IgD-negative memory B cell (primary cell): ENCODE data around the gene AKAP9. TPM values are rescaled to one million over a fixed set of nuclear protein-coding genes. Genes with fewer than 3 reads are reported as not detected.
A peak's percentile ranks its signal among the peaks of the same experiment; 100 is the strongest.
"Not testable (repeated sequence)": the region's sequence is repeated elsewhere in the genome, so short reads cannot be mapped to it uniquely, and the experiment has no call there.

ENCODE experiments used
- H3K27ac Mint-ChIP-seq, 3 donors: one replicate each; pipeline ENCODE4 v1.8.0; 2020 to 2022; ENCODE audit warnings: mild to moderate bottlenecking in 3 of 3, mixed read lengths in 3 of 3, moderate library complexity in 1 of 3
- H3K27me3 Mint-ChIP-seq: one replicate; pipeline ENCODE4 v1.8.0; 2021; ENCODE audit warnings: mixed read lengths
- H3K36me3 Mint-ChIP-seq: one replicate; pipeline ENCODE4 v1.8.0; 2020; ENCODE audit warnings: mild to moderate bottlenecking, mixed read lengths
- H3K4me1 Mint-ChIP-seq, 3 donors: one replicate each; pipeline ENCODE4 v1.8.0; 2020 to 2022; ENCODE audit warnings: mixed read lengths in 3 of 3, mild to moderate bottlenecking in 1 of 3
- H3K4me3 Mint-ChIP-seq, 4 donors: one replicate each; pipeline ENCODE4 v1.8.0; 2020 to 2022; ENCODE audit warnings: mild to moderate bottlenecking in 4 of 4, mixed read lengths in 4 of 4, moderate library complexity in 3 of 4
- H3K9me3 Mint-ChIP-seq, 3 donors: one replicate each; pipeline ENCODE4 v1.8.0; 2020 to 2021; ENCODE audit warnings: mixed read lengths in 3 of 3, mild to moderate bottlenecking in 1 of 3
- polyA plus RNA-seq: library from polyadenylated mRNA; unstranded; fragments of 300-500 nt; fragmentation: Illumina TruSeq; gene quantifications from one replicate; pipeline ENCODE4 v1.2.3, GENCODE V29; 2021

The AKAP9 gene
- polyA plus RNA-seq, 1 donor from 2014 or later, result 36.2 TPM

DNA sequence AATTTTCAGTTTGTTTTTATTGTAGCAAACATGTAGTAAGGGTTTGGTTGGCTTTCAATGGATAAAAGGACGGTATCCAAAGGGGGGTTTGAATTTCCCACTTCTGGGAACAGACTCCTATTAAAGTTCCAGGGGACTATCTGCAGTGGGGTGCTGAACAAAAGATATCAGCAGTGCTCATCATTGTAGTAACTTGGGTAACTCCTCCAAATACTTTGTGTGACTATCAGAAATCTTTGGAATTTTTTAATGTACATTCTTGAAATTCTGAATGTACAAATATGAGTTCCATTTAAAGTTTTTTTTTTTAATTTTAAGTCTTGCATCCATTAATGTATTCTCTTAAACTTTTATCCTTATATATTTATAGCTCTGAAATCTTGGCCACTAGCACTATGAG is 151.5 kb downstream of the AKAP9 start:
- H3K4me1 Mint-ChIP-seq, result no peaks in the 10 kb centered on the region
- no peak overlapping the region for H3K27ac Mint-ChIP-seq
- peaks cover 8% of the 10 kb centered on the region for H3K36me3 Mint-ChIP-seq
- H3K9me3 Mint-ChIP-seq, result no peaks in the 10 kb centered on the region
- no peaks in the 10 kb centered on the region for H3K27me3 Mint-ChIP-seq
- H3K4me3 Mint-ChIP-seq, result no peak overlapping the region

DNA sequence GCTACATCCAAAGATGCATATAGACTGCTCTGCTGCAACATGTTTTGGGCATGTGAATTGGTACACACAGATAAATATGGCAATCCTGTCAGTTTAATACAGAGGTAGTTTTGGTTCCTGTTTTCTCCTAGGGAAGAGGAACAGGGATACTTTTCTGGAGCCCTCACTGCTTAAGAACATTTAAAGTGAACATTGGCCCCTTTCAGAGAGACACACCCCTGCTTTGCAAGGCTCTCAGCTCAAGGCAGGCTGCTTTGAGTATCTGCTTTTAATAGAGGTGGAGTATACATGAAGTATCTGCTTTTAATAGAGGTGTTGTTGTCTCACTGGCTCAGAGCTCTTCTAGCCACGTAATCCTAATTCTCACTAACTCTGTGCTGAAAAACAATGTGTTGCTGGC is 154.7 kb downstream of the AKAP9 start:
- Mint-ChIP-seq H3K27ac (no peak overlapping the region), H3K4me1 (no peaks in the 10 kb centered on the region), H3K4me3 (no peak overlapping the region), H3K36me3 (peaks cover 10% of the 10 kb centered on the region), H3K27me3 (no peaks in the 10 kb centered on the region), H3K9me3 (no peaks in the 10 kb centered on the region)

DNA sequence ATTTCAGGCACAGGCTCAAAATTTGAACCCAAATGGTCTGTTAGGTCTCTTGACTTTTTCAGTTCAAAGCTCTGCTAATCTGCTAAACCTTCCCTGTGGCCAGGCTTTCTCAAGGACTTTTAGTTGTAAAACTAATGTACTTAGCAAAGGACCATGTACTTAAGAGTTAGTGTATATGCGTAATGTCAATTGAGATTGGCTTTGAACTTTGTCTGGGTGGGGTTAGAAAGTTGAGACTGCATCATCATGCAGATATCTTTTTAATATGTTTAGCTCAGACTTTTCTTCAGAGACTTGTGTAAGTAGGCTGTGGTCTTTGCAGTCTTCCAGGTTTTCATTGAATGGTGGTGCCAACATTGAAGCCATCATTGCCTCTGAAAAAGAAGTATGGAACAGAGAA is 159.9 kb downstream of the AKAP9 start:
- Mint-ChIP-seq H3K9me3 (no peaks in the 10 kb centered on the region), H3K27me3 (no peaks in the 10 kb centered on the region), H3K4me3 (no peak overlapping the region), H3K36me3 (peaks cover 12% of the 10 kb centered on the region), H3K27ac (no peak overlapping the region), H3K4me1 (no peaks in the 10 kb centered on the region)

DNA sequence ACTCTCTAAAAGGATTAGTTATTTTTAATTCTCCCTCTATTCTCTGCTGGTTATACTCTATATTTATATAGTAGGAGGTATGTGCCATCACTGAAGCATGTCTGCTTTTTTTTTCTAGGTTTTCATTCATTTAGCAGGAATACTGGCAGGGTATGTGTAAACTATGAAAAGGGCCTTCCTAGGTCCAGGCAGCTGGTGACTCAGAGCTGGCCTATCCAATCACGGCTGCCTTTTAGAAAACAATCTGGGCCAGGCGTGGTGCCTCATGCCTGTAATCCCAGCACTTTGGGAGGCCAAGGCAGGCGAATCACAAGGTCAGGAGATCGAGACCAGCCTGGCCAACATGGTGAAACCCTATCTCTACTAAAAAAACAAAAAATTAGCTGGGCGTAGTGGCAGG is 162.2 kb downstream of the AKAP9 start:
- not testable (repeated sequence) for H3K27me3 Mint-ChIP-seq, H3K9me3 Mint-ChIP-seq, H3K36me3 Mint-ChIP-seq, H3K4me3 Mint-ChIP-seq, H3K4me1 Mint-ChIP-seq
- H3K27ac Mint-ChIP-seq, result peak overlapping the region in 1 of 3 donors; percentile 57

DNA sequence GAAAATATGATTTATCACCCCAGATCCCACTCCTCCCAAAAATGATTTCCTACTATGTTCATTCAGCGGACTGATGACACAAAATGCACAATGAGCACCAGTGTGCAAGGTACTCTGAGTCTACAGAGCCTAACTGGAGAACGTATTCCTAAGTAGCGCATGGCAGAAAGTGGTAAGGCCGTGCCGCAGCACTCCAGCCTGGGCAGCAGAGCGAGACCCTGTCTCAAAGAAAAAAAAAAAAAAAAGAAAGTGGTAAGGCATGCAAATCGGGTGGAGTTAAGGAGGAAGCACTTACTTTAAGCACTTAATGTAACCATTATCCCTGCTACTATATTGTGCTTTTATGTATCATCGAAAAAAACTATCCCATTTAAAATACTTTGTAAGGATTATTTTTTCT is 168.2 kb downstream of the AKAP9 start:
- Mint-ChIP-seq H3K4me3 (peak overlapping the region in 1 of 4 donors; percentile 83), H3K27ac (no peak overlapping the region), H3K4me1 (peaks cover 8 to 9% (median 9%) of the 10 kb centered on the region in 3 donors), H3K9me3 (no peaks in the 10 kb centered on the region), H3K36me3 (peaks cover 6% of the 10 kb centered on the region), H3K27me3 (no peaks in the 10 kb centered on the region)

DNA sequence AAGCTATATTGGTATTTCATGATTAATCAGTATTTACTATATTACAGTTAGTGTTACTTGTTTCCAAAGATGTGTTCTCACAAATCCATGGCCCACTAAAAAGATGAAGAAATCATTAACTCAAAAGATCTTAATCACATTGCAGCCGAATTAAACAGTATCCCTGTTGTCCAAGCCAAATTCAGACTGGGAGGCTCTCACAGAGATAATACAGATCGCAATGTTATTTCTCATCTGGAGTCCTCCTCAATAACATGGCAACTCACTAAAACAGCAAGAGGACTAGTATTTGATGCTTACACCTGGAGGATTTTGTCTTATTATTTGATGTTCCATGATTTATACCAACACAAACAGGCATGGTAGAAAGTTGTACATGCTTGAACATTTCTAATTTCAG is 170.2 kb downstream of the AKAP9 start:
- Mint-ChIP-seq H3K36me3 (peaks cover 7% of the 10 kb centered on the region), H3K4me3 (no peak overlapping the region), H3K4me1 (peaks cover 9 to 10% (median 10%) of the 10 kb centered on the region in 3 donors), H3K27me3 (no peaks in the 10 kb centered on the region), H3K9me3 (no peaks in the 10 kb centered on the region), H3K27ac (no peak overlapping the region)

DNA sequence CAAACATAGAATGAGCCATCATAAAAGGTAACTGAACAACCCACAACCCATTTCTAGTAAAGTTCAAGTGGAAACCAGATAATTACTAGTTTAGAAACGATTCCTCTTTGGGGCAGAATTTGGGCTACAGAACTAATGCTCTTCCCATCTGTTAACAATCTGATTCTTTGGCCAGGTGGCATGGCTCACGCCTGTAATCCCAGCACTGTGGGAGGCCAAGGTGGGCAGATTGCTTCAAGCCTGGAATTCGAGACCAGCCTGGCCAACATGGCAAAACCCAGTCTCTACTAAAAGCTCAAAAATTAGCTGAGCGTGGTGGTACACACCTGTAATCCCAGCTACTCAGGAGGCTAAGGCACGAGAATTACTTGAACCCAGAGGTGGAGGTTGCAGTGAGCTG is 175.2 kb downstream of the AKAP9 start:
- peaks cover 6 to 9% (median 8%) of the 10 kb centered on the region in 3 donors for H3K4me1 Mint-ChIP-seq
- H3K27me3 Mint-ChIP-seq, result no peaks in the 10 kb centered on the region
- H3K4me3 Mint-ChIP-seq, result no peak overlapping the region
- H3K36me3 Mint-ChIP-seq, result peaks cover 12% of the 10 kb centered on the region
- no peaks in the 10 kb centered on the region for H3K9me3 Mint-ChIP-seq
- no peak overlapping the region for H3K27ac Mint-ChIP-seq

DNA sequence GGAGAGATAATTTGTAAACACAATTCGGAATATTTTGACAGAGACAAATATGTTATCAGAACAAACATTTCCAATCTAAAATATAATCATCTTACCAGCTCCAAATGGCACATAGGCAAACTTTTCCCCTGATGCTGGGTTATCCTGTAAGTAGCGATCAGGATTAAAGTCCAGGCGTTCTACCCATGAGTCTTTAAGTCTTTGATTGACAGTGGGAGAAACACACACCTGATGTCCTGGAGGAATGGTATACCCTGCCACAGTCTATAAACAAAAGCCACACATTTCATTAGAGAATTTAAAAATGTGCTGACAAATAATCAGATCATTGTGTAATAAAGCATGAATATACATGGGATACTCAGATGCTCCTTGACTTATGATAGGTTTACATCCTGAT is 176.3 kb downstream of the AKAP9 start:
- H3K27me3 Mint-ChIP-seq, result no peaks in the 10 kb centered on the region
- no peaks in the 10 kb centered on the region for H3K9me3 Mint-ChIP-seq
- H3K4me3 Mint-ChIP-seq, result no peak overlapping the region
- H3K27ac Mint-ChIP-seq, result no peak overlapping the region
- H3K4me1 Mint-ChIP-seq, result peaks cover 8 to 9% (median 8%) of the 10 kb centered on the region in 3 donors
- peaks cover 16% of the 10 kb centered on the region for H3K36me3 Mint-ChIP-seq

DNA sequence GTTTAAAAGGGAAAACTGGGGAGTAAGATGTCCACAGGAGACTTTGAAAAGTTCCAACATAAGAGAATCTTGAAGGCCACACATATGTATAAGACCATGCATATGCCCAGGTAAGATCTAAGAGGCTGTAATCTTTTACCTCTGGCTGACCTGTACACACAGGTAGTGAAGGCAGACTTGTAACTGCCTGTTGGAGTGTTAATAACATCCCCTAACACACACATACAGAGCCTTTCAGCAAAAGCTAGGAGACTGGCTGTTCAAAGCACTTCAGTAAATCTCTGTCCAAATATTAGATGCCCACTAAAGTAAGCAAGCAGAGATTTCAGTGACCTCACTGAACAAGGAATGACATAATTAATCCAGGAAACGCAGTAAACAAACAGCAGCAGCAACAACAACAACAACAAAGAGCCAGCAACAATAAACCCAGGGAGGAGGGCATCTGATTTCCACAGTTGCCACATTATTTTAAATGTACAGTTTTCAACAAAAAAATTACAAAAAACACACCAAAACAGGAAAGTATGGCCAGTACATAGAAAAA is 178.6 kb downstream of the AKAP9 start:
- Mint-ChIP-seq H3K27ac (no peak overlapping the region), H3K9me3 (no peaks in the 10 kb centered on the region), H3K36me3 (peaks cover 17% of the 10 kb centered on the region), H3K27me3 (no peaks in the 10 kb centered on the region), H3K4me1 (peaks cover 6 to 9% (median 8%) of the 10 kb centered on the region in 3 donors), H3K4me3 (no peak overlapping the region)

DNA sequence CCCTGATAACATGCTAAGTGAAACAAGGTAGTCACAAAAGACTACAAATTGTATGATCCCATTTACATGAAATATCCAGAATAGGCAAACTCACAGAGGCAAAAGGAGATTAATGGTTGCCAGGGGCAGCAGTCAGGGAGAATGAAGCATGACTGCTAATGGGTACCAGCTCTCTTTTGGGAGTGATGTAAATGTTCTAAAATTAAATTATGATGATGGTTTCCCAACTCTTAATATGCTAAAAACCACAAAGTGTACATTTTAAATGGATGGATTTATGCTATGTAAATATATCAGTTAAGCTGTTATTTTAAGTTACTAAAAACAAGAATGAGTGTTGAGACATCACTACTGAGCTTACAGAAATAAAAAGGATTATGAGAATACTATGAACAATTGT is 181.0 kb downstream of the AKAP9 start:
- no peaks in the 10 kb centered on the region for H3K9me3 Mint-ChIP-seq
- H3K36me3 Mint-ChIP-seq, result peaks cover 13% of the 10 kb centered on the region
- no peak overlapping the region for H3K27ac Mint-ChIP-seq
- no peaks in the 10 kb centered on the region for H3K27me3 Mint-ChIP-seq
- no peak overlapping the region for H3K4me3 Mint-ChIP-seq
- H3K4me1 Mint-ChIP-seq, result peaks cover 5 to 14% (median 9%) of the 10 kb centered on the region in 3 donors

DNA sequence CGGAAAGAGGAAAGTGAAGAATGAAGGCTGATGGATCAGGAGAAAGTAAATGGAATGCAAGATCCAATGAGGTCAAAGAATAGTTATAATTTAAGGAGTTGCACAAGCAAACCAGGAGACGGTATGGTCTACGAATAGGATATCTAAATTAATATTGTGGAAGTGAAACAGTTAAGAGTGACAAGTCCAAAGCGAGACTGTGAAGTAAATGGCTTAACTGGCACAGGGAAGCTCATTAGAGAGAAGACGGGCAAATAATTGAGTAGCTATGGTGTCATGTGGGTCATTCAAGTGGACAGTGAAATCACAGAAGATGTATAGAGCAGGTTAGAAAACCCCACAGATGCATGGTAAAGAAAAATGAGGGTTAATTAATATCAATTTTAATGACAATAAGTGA is 190.4 kb downstream of the AKAP9 start:
- peak overlapping the region in 1 of 3 donors; percentile 73 for H3K27ac Mint-ChIP-seq
- H3K4me3 Mint-ChIP-seq, result peak overlapping the region in 3 of 4 donors; percentile 43 to 61 (median 51)
- no peaks in the 10 kb centered on the region for H3K9me3 Mint-ChIP-seq
- H3K27me3 Mint-ChIP-seq, result no peaks in the 10 kb centered on the region
- peaks cover 18 to 43% (median 32%) of the 10 kb centered on the region in 3 donors for H3K4me1 Mint-ChIP-seq
- H3K36me3 Mint-ChIP-seq, result peaks cover 4% of the 10 kb centered on the region

DNA sequence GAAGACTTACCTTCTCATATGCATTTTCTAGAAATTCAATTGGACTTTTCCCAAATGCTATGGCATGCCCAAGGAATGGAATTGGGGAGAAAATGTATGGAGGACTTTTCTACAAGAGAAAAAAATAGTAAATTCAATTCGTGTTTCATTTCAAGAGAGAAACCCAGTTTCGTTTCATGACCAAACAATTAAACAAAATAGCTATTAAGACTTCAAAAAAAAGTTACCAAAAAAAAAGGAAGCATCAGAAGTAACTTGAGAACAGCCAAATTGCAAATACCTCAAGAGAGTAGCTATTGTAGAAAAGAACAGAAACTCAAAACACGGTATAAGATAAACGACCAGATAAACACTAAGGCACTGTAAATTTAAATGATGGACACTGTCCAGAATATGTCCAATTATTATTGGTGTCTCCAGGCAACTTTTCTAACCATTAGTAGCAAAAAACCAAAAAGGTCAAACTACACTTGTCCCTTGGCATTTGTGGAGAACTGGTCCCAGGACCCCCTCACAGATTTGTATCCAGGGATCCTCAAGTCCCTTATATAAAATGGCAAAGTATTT is 191.2 kb downstream of the AKAP9 start:
- Mint-ChIP-seq H3K27ac (peak overlapping the region in 2 of 3 donors; percentile 28 to 73), H3K36me3 (peaks cover 4% of the 10 kb centered on the region)

DNA sequence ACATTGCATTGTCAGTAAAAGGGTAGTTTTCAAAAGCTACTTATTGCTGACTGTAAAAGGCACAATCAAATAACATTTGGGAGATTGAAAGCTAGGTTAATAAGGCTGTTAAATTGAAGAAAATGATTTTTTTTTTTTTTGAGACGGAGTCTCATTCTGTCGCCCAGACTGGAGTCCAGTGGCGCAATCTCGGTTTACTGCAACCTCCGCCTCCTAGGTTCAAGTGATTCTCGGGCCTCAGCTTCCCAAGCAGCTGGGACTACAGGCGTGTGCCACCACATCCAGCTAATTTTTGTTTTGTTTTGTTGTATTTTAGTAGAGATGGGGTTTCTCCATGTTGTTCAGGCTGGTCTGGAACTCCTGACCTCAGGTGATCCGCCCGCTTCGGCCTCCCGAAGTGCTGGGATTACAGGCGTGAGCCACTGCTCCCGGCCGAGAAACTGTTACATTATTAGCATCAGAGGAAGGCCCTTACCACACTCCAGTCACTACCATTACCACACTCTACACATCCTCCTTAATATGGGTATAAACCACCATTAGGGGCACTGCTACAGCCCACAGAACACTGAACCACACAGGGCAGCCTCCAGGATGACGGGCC is 192.6 kb downstream of the AKAP9 start:
- Mint-ChIP-seq H3K27me3 (no peaks in the 10 kb centered on the region), H3K4me1 (peaks cover 18 to 43% (median 32%) of the 10 kb centered on the region in 3 donors), H3K9me3 (no peaks in the 10 kb centered on the region), H3K36me3 (peaks cover 4% of the 10 kb centered on the region), H3K27ac (peak overlapping the region; percentile 97 to 100 (median 98)), H3K4me3 (peak overlapping the region; percentile 96 to 99 (median 98))

More for the DNA sequence above, 191.2 kb downstream of the AKAP9 start:
- Mint-ChIP-seq H3K27me3 (no peaks in the 10 kb centered on the region), H3K9me3 (no peaks in the 10 kb centered on the region), H3K4me1 (peaks cover 18 to 43% (median 32%) of the 10 kb centered on the region in 3 donors), H3K4me3 (peak overlapping the region in 3 of 4 donors; percentile 3 to 84 (median 69))

DNA sequence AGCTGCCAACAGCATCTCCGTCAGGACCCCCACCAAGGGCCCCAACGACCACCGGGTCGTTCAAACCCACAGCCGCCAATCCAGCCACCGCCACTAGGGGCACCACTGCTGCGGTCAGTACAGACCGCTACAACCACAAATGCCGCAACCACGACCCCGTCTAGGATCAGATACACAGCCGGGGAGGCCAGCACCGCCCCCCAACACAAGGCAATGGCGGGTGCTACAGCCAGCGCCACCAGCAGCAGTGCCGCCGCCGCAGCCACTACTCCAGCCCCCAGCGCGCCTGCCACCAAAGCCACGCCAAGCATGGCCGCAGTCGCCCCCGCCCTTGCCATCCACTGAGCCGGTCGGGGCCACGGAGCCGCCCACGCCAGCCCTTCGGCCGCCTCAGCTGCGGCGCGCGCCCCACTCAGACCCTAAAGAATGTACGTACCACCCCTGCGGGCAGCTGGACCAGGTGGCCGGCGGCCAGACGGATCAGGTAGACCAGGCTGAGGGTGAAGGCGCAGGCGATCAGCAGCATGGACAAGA is 193.1 kb downstream of the AKAP9 start:
- Mint-ChIP-seq H3K27me3 (no peaks in the 10 kb centered on the region), H3K36me3 (peaks cover 4% of the 10 kb centered on the region), H3K4me3 (peak overlapping the region; percentile 96 to 99 (median 98))

DNA sequence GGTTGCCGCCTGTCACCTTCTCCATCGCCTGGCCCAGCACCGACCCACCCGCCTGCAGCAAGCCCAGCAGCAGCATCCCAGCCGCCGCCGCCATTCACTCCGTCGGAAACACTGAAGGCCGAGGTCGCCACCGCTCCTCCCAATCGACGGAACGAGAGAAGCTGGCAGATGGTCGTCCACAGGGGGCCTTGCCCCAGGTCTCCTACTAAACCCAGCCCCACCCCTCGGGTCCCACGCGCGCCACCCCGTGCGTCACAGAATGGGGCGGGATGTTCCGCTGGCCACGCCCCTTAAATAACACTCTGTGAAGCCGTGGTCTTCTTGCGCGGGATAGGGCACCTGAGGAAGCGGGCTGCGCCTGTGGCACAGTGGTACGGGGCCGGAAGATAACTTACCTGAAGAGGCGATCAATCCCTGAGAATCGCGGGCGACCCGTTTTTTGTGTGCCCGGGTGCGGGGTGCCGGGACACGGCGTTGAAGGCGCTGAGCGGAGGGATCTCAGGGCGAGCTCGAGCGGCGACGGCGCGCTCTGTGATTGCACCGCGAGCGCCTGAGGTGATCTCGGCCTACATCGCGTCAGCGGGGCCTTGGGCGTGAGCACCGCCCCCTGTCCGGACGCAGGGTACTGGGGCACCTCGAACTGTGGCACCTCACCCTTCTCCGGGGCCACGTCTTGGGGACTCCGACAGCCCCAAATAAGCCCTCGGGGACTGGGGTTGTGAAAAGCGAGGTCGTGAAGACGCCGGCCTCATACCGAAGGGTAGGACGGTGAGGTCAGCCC is 193.8 kb downstream of the AKAP9 start, which contains the start of gene CYP51A1:
CYP51A1 (minus strand) TSS at position 207 of the 781 bp plus-strand sequence; CDS start at position 94, 113 bp downstream.
- Mint-ChIP-seq H3K4me3 (peak within 1 kb of the TSS; percentile 96 to 99 (median 98)), H3K9me3 (no peaks in the 10 kb centered on the region), H3K27ac (peak within 1 kb of the TSS; percentile 97 to 100 (median 98)), H3K4me1 (peaks cover 18 to 43% (median 32%) of the 10 kb centered on the region in 3 donors), H3K36me3 (peaks cover 4% of the 10 kb centered on the region), H3K27me3 (no peaks in the 10 kb centered on the region)

More for the DNA sequence above, 193.1 kb downstream of the AKAP9 start:
- peaks cover 18 to 43% (median 32%) of the 10 kb centered on the region in 3 donors for H3K4me1 Mint-ChIP-seq
- peak overlapping the region; percentile 97 to 100 (median 98) for H3K27ac Mint-ChIP-seq
- H3K9me3 Mint-ChIP-seq, result no peaks in the 10 kb centered on the region
